ENCODE results near the gene CALD1. TPM values are rescaled to one million over a fixed set of nuclear protein-coding genes. Genes with fewer than 3 reads are reported as not detected.
A peak's percentile ranks its signal among the peaks of the same experiment; 100 is the strongest.

CALD1 gene
- total RNA-seq, 1 experiment from 2014 or later: 107 TPM

DNA sequence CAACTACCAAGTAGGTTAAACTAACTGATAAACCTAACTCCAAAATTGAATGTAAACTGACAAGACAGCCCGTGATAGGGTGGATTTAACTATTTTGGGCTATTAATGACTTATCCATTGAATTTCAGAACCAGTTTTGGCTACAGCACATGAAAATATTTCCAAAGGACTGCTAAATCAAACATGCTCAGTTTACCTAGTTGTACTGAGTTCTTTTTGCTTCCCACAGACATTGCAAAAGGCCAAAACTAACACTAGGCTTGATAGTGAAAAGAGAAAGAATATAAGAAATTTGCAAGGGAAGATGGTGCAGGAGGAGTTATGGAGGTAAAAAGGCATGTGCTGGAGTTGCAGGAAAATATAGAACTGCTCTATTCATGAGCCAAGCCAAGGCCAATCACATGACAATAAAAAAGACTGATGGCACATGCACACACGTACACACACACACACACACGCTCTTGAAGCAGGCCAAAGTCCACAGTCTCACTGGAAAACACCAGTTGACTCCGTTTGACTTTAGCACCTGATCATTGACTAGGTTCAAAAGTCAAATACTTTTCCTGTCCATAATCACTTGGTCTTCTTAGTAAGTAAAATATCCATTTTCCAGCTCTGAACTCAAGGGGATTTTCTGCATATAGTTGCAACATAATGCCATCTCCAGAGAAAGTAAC, 130.9 kb downstream of the CALD1 start:
- no peak overlapping the region for H2BK120ac ChIP-seq (ENCODE audit: low read depth, low read length, poor library complexity, severe bottlenecking)
- H3K9me3 ChIP-seq (ENCODE audit: control insufficient read depth, low read depth, low read length): no peaks in the 10 kb centered on the region
- no peak overlapping the region for H3K14ac ChIP-seq (ENCODE audit: insufficient read depth, low read length)
- H4K91ac ChIP-seq (ENCODE audit: insufficient read length, low read depth, low read length): no peak overlapping the region
- no peak for DNase-seq
- H3T11ph ChIP-seq (ENCODE audit: low read length): no peak overlapping the region
- no peaks in the 10 kb centered on the region for H3K79me1 ChIP-seq (ENCODE audit: insufficient read depth, low read depth, low read length, poor library complexity, severe bottlenecking)
- H3K27me3 Mint-ChIP-seq (ENCODE audit: low read depth): no peaks in the 10 kb centered on the region
- H3K27ac ChIP-seq (ENCODE audit: insufficient read length, low read depth, low read length): no peak overlapping the region
- H3K9ac ChIP-seq (ENCODE audit: extremely low read depth, insufficient read length, low read length): no peak overlapping the region
- no peak overlapping the region for H2BK15ac ChIP-seq (ENCODE audit: low read depth, low read length)
- H4K5ac ChIP-seq (ENCODE audit: insufficient read length, low read depth, low read length): no peak overlapping the region
- H3K4me1 ChIP-seq (ENCODE audit: insufficient read depth, low read length): peaks cover 10% of the 10 kb centered on the region
- no peak overlapping the region for H3K4me2 ChIP-seq (ENCODE audit: insufficient read depth, insufficient read length, low read length)
- TF ChIP-seq CTCF (conservative IDR thresholded peaks at IDR 0.05): no peak
- H3K18ac ChIP-seq (ENCODE audit: insufficient read length, low read depth, low read length): no peak overlapping the region
- no peak overlapping the region for H4K8ac ChIP-seq (replicated peaks; ENCODE audit: insufficient read length, low read depth, low read length)
- no peak overlapping the region for H3K4ac ChIP-seq (ENCODE audit: low read depth, low read length)
- no peaks in the 10 kb centered on the region for H4K20me1 ChIP-seq (ENCODE audit: control insufficient read depth, insufficient read depth, insufficient read length)
- no peak overlapping the region for H2AFZ ChIP-seq (ENCODE audit: low read length)
- H3K23ac ChIP-seq (ENCODE audit: insufficient read length, low read depth, low read length): no peak overlapping the region
- no peak overlapping the region for H2BK12ac ChIP-seq (ENCODE audit: insufficient read length, low read depth, low read length)
- no peaks in the 10 kb centered on the region for H3K9me3 Mint-ChIP-seq
- H3K36me3 Mint-ChIP-seq (ENCODE audit: insufficient read depth in 1 of 3, low read depth in 3 of 3): peaks cover 0 to 9% (median 2%) of the 10 kb centered on the region in 3 experiments; a peak in 1 of 7 replicates
- H3K27me3 ChIP-seq (ENCODE audit: insufficient read depth, low read length): no peaks in the 10 kb centered on the region
- H2AK5ac ChIP-seq (ENCODE audit: insufficient read length, low read length): no peak overlapping the region
- H2BK20ac ChIP-seq (ENCODE audit: low read depth, low read length, poor library complexity, severe bottlenecking): no peak overlapping the region
- no peak overlapping the region for H3K4me3 Mint-ChIP-seq
- H3K79me2 ChIP-seq (ENCODE audit: insufficient read depth, low read length): no peaks in the 10 kb centered on the region
- peaks cover 15 to 23% of the 10 kb centered on the region in 2 experiments for H3K4me1 Mint-ChIP-seq
- no peaks in the 10 kb centered on the region for H3K23me2 ChIP-seq (ENCODE audit: insufficient read length, low read depth, low read length, poor library complexity, severe bottlenecking)
- H2BK5ac ChIP-seq (ENCODE audit: insufficient read length, low read length): no peak overlapping the region
- no CpG with 5 or more reads among the region's 4 CpGs for WGBS (ENCODE audit: extremely low coverage, insufficient read length, low lambda C conversion rate)
- no peak overlapping the region for H3K56ac ChIP-seq (ENCODE audit: insufficient read length, low read depth, low read length)
- H3K27ac Mint-ChIP-seq: peak overlapping the region in 2 of 3 experiments; percentile 25 to 46; a peak in 3 of 7 replicates

All from H9 (cell line).